SU-DHL-6 (cell line): ENCODE data around the gene NAV2.

ENCODE experiments used
- H2AFZ ChIP-seq: fragments of 200-600 bp; sonication (generic); 2 replicates; pipeline ENCODE4 v1.6.1; 2014; ENCODE audit warnings: low read depth, mild to moderate bottlenecking, moderate library complexity, mixed read lengths, antibody characterized with exemption, low read length; ENCODE audit not compliant: severe bottlenecking
- H3F3A ChIP-seq: fragments of 200-600 bp; shearing (Covaris generic); 2 replicates; pipeline ENCODE4 v1.6.0; 2016; ENCODE audit warnings: antibody characterized with exemption, mild to moderate bottlenecking; ENCODE audit not compliant: insufficient read depth
- H3K27ac ChIP-seq: fragments of 200-600 bp; sonication (generic); 2 replicates; pipeline ENCODE4 v1.5.1; 2016; ENCODE audit warnings: low read depth, mild to moderate bottlenecking, low read length, moderate library complexity, mixed read lengths
- H3K27me3 ChIP-seq: fragments of 200-600 bp; sonication (generic), shearing (Covaris generic); 2 replicates; pipeline ENCODE4 v1.6.0; 2014; ENCODE audit warnings: mild to moderate bottlenecking, low read length
- H3K36me3 ChIP-seq: fragments of 200-600 bp; sonication (generic); 2 replicates; pipeline ENCODE4 v1.6.1; 2014; ENCODE audit warnings: mild to moderate bottlenecking, low read length, mixed read lengths
- H3K4me2 ChIP-seq: fragments of 300-600, 200-600 bp; shearing (Covaris generic), sonication (generic); 2 replicates; pipeline ENCODE4 v1.6.0; 2014; ENCODE audit warnings: low read length, low read depth, mild to moderate bottlenecking; ENCODE audit not compliant: poor library complexity, severe bottlenecking
- H3K4me3 ChIP-seq: fragments of 200-600 bp; sonication (generic); 2 replicates; pipeline ENCODE4 v1.5.1; 2014; ENCODE audit warnings: antibody characterized with exemption, low read length, mild to moderate bottlenecking, mixed read lengths; ENCODE audit not compliant: insufficient read depth, poor library complexity, severe bottlenecking
- H3K79me2 ChIP-seq: fragments of 200-600 bp; sonication (generic); 2 replicates; pipeline ENCODE4 v1.6.1; 2014; ENCODE audit warnings: mild to moderate bottlenecking, low read length, moderate library complexity; ENCODE audit not compliant: insufficient read depth
- H3K9ac ChIP-seq: fragments of 200-600 bp; sonication (generic); 2 replicates; pipeline ENCODE4 v1.7.0; 2014; ENCODE audit warnings: mild to moderate bottlenecking, low read length
- H3K9me2 ChIP-seq: fragments of 200-600 bp; sonication (generic); replicated peaks from 2 replicates; pipeline ENCODE4 v1.6.1; 2014; ENCODE audit warnings: low read length; ENCODE audit not compliant: insufficient read depth
- H3K9me3 ChIP-seq: fragments of 200-600 bp; sonication (generic); 2 replicates; pipeline ENCODE4 v1.6.1; 2014; ENCODE audit warnings: low read length, mixed read lengths; ENCODE audit not compliant: insufficient read depth
- H4K20me1 ChIP-seq: fragments of 200-600 bp; sonication (generic); 2 replicates; pipeline ENCODE4 v1.6.1; 2014; ENCODE audit warnings: low read depth, mild to moderate bottlenecking, antibody characterized with exemption, low read length, moderate library complexity, mixed read lengths
- EZH2phosphoT487 ChIP-seq: fragments of 200-600 bp; sonication (generic), shearing (Covaris generic); conservative IDR thresholded peaks from 2 replicates; pipeline ENCODE4 v1.6.1; 2018; ENCODE audit warnings: mild to moderate bottlenecking, antibody characterized with exemption, low read length, moderate library complexity, mixed read lengths
- TF ChIP-seq, protein P1 (sequence below): fragments of 200-600 bp; sonication (generic); IDR thresholded peaks from one replicate; pipeline ENCODE4 v1.5.1; 2017; ENCODE audit warnings: antibody characterized with exemption, mild to moderate bottlenecking, low read length, moderate library complexity; ENCODE audit not compliant: insufficient read depth, poor library complexity, severe bottlenecking

NAV2 gene

DNA sequence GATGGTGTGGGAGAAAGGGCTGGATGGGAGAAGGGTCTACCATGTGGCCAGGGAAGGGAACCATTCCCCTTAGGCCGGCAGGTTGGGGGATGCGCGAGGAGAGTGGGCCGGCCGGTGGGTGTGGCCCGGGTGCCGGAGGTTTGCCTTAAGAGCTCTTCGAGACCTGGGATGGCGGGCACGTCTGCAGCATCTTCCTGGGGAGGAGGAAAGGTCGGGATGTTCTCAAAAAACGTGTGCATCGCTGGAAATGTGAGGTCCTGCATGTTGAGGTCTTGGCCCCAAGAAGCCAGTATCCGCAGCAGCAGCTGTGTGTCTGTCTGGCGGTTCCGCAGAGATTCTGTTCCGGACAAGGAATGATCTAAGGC, 1.4 kb downstream of the NAV2 start:
- Histone ChIP-seq H3K27ac (no peak overlapping the region), H3K4me2 (no peak overlapping the region), H3K9ac (no peak overlapping the region), H3F3A (no peaks in the 10 kb centered on the region), H3K4me3 (no peak overlapping the region), H3K9me2 (no peaks in the 10 kb centered on the region), H2AFZ (no peak overlapping the region), H3K36me3 (no peaks in the 10 kb centered on the region), H3K27me3 (no peaks in the 10 kb centered on the region), H4K20me1 (no peaks in the 10 kb centered on the region), H3K9me3 (no peaks in the 10 kb centered on the region), H3K79me2 (no peaks in the 10 kb centered on the region)
- TF ChIP-seq, protein P1, sequence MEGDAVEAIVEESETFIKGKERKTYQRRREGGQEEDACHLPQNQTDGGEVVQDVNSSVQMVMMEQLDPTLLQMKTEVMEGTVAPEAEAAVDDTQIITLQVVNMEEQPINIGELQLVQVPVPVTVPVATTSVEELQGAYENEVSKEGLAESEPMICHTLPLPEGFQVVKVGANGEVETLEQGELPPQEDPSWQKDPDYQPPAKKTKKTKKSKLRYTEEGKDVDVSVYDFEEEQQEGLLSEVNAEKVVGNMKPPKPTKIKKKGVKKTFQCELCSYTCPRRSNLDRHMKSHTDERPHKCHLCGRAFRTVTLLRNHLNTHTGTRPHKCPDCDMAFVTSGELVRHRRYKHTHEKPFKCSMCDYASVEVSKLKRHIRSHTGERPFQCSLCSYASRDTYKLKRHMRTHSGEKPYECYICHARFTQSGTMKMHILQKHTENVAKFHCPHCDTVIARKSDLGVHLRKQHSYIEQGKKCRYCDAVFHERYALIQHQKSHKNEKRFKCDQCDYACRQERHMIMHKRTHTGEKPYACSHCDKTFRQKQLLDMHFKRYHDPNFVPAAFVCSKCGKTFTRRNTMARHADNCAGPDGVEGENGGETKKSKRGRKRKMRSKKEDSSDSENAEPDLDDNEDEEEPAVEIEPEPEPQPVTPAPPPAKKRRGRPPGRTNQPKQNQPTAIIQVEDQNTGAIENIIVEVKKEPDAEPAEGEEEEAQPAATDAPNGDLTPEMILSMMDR = no peak
- TF ChIP-seq EZH2phosphoT487 = no peak

DNA sequence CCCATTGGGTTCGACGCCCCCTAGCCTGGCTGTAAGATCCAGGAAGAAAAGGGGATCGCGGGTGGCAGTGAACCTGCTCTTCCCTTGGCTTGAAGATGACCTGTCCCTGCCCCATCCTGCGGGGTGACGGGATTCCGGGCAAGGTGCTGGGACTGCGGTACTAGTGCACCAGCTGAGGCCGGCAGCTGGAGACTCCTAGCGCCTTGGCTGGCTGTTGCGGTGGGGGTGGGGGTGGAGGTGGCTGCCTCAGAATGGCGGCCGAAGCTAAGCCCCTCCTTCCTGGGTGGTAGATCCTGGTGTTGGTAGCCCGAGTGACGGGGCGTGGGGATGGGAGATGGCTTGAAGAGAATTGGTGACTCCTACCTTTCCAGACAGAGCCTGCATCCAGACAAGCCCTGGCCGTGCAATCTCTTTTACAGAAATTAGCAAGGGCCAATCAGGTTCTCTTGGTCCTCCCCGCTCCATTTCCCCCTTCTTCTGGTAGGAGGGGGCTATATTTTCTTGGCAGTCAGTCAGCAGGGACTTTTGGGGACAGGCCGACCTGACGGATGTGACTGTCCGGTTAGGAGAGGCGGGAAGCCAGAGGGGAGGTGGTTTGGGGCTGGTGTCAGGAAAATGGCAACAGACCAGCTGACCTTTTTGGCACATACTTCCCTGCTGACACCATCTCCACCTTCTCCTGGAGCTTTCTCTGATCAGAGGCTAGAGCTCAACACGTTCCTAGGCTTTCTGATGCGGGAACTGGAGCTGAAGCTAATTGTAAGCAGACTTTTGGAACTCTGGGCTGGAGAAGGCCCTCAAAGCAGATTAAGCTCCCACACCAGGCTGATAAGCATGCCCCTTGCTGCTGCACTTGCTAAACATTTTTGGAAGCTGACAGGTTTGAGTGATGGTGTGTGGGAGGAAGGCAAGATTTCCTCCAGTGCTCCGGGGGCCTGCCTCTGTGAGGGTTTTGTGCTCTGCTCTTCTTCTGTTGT, 2.0 kb downstream of the NAV2 start:
- H3K4me2 ChIP-seq = no peak overlapping the region
- no peaks in the 10 kb centered on the region for H3K79me2 ChIP-seq
- no peaks in the 10 kb centered on the region for H3F3A ChIP-seq
- H3K9me2 ChIP-seq = no peaks in the 10 kb centered on the region
- no peak for TF ChIP-seq EZH2phosphoT487
- TF ChIP-seq, protein P1 = no peak
- H3K27ac ChIP-seq = no peak overlapping the region
- H2AFZ ChIP-seq = no peak overlapping the region
- H4K20me1 ChIP-seq = no peaks in the 10 kb centered on the region
- H3K9me3 ChIP-seq = no peaks in the 10 kb centered on the region
- no peak overlapping the region for H3K9ac ChIP-seq
- no peaks in the 10 kb centered on the region for H3K36me3 ChIP-seq
- no peak overlapping the region for H3K4me3 ChIP-seq
- no peaks in the 10 kb centered on the region for H3K27me3 ChIP-seq

DNA sequence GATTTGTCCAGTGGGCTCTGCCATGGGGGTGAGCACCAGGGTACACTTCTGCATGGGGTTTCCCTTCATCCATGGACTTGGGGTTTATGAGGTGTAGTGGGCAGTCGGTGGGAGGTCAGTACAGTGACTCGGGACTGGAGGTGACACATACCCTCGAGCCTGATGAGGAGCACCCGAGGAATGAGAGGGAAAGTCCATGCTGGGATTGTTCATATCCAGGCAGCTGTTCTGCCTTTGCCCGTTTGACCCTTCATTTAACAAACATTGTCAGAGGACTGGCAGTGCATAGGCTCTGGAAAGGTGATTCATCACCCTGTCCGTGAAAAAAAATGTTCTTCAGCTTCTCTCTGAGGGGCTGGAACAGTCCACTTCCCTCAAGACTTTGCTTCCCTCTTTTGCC, 2.7 kb downstream of the NAV2 start:
- Histone ChIP-seq H3K9ac (no peak overlapping the region), H3F3A (no peaks in the 10 kb centered on the region), H3K27me3 (no peaks in the 10 kb centered on the region), H3K9me3 (no peaks in the 10 kb centered on the region), H3K36me3 (no peaks in the 10 kb centered on the region), H3K4me2 (no peak overlapping the region), H2AFZ (no peak overlapping the region), H3K27ac (no peak overlapping the region), H3K4me3 (no peak overlapping the region), H4K20me1 (no peaks in the 10 kb centered on the region), H3K9me2 (no peaks in the 10 kb centered on the region), H3K79me2 (no peaks in the 10 kb centered on the region)
- no peak for TF ChIP-seq EZH2phosphoT487
- TF ChIP-seq, protein P1 = no peak
